Neutrophil (primary cell): ENCODE results near the gene IFIT2.
"Not testable (repeated sequence)": the region's sequence is repeated elsewhere in the genome, so short reads cannot be mapped to it uniquely, and the experiment has no call there.

Source experiments
- H3K27ac ChIP-seq: fragments of 200-600 bp; sonication (generic); 2 replicates; pipeline ENCODE4 v1.5.1; 2016; ENCODE audit warnings: mild to moderate bottlenecking, moderate library complexity
- H3K27me3 ChIP-seq: fragments of 200-600 bp; sonication (generic); 2 replicates; pipeline ENCODE4 v1.6.0; 2016; ENCODE audit warnings: mild to moderate bottlenecking
- H3K36me3 ChIP-seq: fragments of 200-600 bp; sonication (generic); 2 replicates; pipeline ENCODE4 v1.5.1; 2017
- H3K4me1 ChIP-seq, 2 experiments: fragments of 200-600 bp in 1 of 2; sonication (generic) in 1 of 2; 1 replicate in 1 of 2; 2 replicates in 1 of 2; pipeline versions ENCODE4 v1.5.1 to v1.6.1; 2013 to 2016; ENCODE audit warnings: low read depth in 1 of 2, low read length in 1 of 2, mild to moderate bottlenecking in 1 of 2, moderate library complexity in 1 of 2; ENCODE audit not compliant: control insufficient read depth in 1 of 2, insufficient read depth in 1 of 2
- H3K4me3 ChIP-seq, 2 experiments: fragments of 200-600 bp in 1 of 2; sonication (generic) in 1 of 2; 1 replicate in 1 of 2; 2 replicates in 1 of 2; pipeline ENCODE4 v1.5.1; 2013 to 2016; ENCODE audit warnings: low read depth in 1 of 2, low read length in 1 of 2, mild to moderate bottlenecking in 1 of 2, moderate library complexity in 1 of 2
- H3K9me3 ChIP-seq: fragments of 200-600 bp; sonication (generic); 2 replicates; pipeline ENCODE4 v1.5.1; 2016
- TF ChIP-seq, protein P1 (sequence below): fragments of 200-600 bp; sonication (generic); IDR thresholded peaks from 2 replicates; pipeline ENCODE4 v1.5.1; 2016; ENCODE audit warnings: antibody characterized with exemption

Gene IFIT2

GRCh38 chr10:89308736-89309135 is 6.9 kb downstream of the IFIT2 start:
- peaks cover 6 to 7% of the 10 kb centered on the region in 2 experiments for H3K4me1 ChIP-seq
- TF ChIP-seq, protein P1, sequence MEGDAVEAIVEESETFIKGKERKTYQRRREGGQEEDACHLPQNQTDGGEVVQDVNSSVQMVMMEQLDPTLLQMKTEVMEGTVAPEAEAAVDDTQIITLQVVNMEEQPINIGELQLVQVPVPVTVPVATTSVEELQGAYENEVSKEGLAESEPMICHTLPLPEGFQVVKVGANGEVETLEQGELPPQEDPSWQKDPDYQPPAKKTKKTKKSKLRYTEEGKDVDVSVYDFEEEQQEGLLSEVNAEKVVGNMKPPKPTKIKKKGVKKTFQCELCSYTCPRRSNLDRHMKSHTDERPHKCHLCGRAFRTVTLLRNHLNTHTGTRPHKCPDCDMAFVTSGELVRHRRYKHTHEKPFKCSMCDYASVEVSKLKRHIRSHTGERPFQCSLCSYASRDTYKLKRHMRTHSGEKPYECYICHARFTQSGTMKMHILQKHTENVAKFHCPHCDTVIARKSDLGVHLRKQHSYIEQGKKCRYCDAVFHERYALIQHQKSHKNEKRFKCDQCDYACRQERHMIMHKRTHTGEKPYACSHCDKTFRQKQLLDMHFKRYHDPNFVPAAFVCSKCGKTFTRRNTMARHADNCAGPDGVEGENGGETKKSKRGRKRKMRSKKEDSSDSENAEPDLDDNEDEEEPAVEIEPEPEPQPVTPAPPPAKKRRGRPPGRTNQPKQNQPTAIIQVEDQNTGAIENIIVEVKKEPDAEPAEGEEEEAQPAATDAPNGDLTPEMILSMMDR, result no peak
- H3K4me3 ChIP-seq, result no peak overlapping the region
- H3K36me3 ChIP-seq, result peaks cover 43% of the 10 kb centered on the region
- H3K27me3 ChIP-seq, result no peaks in the 10 kb centered on the region
- no peaks in the 10 kb centered on the region for H3K9me3 ChIP-seq
- H3K27ac ChIP-seq, result peak overlapping the region; percentile 5

DNA sequence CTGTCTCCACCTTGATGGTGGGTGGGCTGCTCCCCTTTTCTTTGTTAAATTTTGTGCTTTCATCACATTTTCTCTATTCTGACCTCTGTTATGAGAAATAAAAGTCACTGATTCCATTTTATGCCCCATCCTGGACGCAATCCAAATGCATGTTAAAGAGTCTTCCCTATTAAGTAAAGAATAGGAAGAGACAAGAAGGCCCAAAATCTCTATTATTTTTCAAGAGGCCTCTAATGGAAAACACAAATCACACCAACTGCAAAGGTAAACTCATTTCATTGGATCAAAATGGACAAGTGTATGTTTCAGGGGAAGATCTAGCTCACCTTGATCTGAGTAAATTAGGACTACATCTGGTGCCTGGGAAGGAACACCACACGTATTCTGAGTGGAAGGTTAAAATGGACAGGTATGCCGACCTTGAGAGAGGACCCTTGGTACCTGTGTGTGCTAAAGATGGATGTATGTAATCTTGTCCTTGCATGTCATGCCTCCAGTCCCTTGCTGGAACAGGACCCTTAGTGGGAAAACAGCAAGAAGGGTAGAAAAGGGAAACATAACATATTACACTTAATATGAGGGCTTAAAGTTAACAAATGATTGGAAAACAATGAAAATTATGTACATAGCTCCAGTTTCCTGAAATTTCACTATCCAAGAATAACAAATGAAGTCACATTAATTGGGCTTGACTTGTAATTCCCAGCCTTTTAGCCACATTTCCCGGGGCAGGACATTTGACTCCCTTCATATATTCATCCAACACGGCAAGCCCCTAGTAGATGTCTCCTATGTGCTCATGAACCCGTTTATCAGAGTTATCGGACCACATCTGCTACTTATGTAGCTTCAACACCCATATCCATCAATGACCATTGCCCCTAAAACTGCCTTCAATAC is 7.6 kb downstream of the IFIT2 start:
- TF ChIP-seq, protein P1, result no peak
- no peaks in the 10 kb centered on the region for H3K9me3 ChIP-seq
- no peaks in the 10 kb centered on the region for H3K27me3 ChIP-seq
- no peak overlapping the region for H3K4me3 ChIP-seq
- peaks cover 0 to under 1% of the 10 kb centered on the region in 2 experiments for H3K4me1 ChIP-seq
- H3K36me3 ChIP-seq, result peaks cover 43% of the 10 kb centered on the region
- H3K27ac ChIP-seq, result peak overlapping the region; percentile 30

DNA sequence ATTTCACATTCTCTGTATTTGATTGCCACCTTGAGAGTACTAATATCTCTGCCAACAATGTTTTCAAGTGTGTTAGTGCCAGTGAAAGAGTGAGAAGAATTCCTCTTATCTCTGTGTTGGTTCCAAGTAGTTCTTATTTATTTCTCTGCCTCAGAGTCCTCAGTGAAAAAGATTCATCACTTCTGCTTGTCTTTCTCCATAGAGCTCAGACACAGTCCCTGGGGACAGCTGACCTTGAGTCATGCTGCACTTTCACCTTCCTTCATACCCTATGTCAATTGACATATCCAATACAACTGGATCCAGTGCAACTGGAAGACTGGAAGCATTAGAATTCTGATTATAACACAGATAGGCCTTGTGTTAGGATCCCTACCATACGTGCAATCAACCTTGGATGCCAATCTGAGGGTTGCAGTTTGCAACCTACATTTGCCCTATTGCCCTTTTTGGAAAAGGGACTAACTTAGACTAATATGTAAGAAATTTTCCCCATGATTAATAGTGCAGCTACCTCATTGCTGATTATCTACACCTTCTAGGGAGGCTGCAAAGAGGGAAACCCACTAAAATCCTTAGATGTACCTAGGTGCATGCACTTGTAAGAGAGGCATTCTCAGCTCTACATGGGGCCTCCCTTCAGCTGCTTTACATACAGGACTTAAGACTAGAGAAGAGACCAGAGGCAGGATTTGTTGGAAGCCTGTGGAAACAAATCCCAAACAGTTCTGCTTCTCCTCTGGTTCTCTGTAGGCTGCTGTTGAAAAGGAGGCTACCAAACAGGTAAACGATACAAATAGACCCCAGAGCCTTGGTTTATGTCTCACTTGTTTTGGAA is 8.4 kb downstream of the IFIT2 start:
- TF ChIP-seq, protein P1, result no peak

DNA sequence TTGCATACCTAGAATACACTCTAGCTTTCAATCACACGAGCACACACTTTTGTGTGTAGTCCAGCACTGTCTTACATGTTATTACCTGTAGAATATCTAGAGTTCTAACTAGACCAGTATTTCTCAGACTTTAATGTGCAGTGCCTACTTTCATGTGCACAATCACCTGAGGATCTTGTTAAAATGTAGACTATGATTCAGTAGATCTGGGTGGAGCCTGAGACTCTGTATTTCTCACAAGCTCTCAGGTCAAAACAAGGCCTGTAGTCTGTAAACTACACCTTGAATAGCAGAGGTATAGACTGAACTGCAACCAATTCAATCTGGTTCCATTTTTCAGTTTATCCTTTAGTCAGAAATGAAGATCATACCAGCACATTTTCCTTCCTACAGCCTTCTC is 11.1 kb downstream of the IFIT2 start:
- Histone ChIP-seq H3K27me3 (no peaks in the 10 kb centered on the region), H3K27ac (no peak overlapping the region)
- TF ChIP-seq, protein P1, result no peak

More for the DNA sequence above, 8.4 kb downstream of the IFIT2 start:
- no peaks in the 10 kb centered on the region for H3K9me3 ChIP-seq
- peak overlapping the region; percentile 30 for H3K27ac ChIP-seq
- no peaks in the 10 kb centered on the region for H3K27me3 ChIP-seq
- peaks cover 43% of the 10 kb centered on the region for H3K36me3 ChIP-seq
- H3K4me3 ChIP-seq, result no peak overlapping the region
- H3K4me1 ChIP-seq, result no peaks in the 10 kb centered on the region

GRCh38 chr10:89314676-89315075 is 12.8 kb downstream of the IFIT2 start:
- H3K4me3 ChIP-seq, result no peak overlapping the region
- no peak overlapping the region for H3K27ac ChIP-seq
- H3K27me3 ChIP-seq, result no peaks in the 10 kb centered on the region
- H3K36me3 ChIP-seq, result peaks cover 1% of the 10 kb centered on the region
- no peaks in the 10 kb centered on the region for H3K9me3 ChIP-seq
- TF ChIP-seq, protein P1, result no peak
- no peaks in the 10 kb centered on the region for H3K4me1 ChIP-seq

More for the DNA sequence above, 11.1 kb downstream of the IFIT2 start:
- H3K9me3 ChIP-seq, result no peaks in the 10 kb centered on the region
- peaks cover 18% of the 10 kb centered on the region for H3K36me3 ChIP-seq
- no peaks in the 10 kb centered on the region for H3K4me1 ChIP-seq
- no peak overlapping the region for H3K4me3 ChIP-seq

- H3K9me3 ChIP-seq, H3K27me3 ChIP-seq, H3K27ac ChIP-seq, H3K4me3 ChIP-seq, H3K36me3 ChIP-seq, H3K4me1 ChIP-seq: not testable (repeated sequence)
Observed at GRCh38 chr10:89318047-89318446, 16.2 kb downstream of the IFIT2 start.

DNA sequence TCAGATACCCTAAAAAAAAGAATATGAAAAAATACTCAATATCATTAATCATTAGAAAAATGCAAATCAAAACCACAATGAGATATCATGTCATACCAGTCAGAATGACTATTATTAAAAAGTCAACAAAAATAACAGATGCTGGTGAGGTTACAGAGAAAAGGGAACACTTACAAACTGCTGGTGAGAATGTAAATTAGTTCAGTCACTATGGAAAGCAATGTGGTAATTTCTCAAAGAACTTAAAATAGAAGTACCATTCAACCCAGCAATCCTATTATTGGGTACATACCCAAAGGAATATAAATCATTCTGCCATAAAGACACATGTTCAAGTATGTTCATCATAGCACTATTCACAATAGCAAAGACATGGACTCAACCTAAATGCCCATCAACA is 23.2 kb downstream of the IFIT2 start:
- peaks cover 32 to 36% of the 10 kb centered on the region in 2 experiments for H3K4me1 ChIP-seq
- not testable (repeated sequence) for H3K4me3 ChIP-seq, H3K27me3 ChIP-seq, H3K27ac ChIP-seq, H3K36me3 ChIP-seq, H3K9me3 ChIP-seq

GRCh38 chr10:89325856-89326255 is 24.0 kb downstream of the IFIT2 start:
- H3K27me3 ChIP-seq, H3K4me3 ChIP-seq, H3K36me3 ChIP-seq, H3K9me3 ChIP-seq, H3K27ac ChIP-seq: not testable (repeated sequence)
- peaks cover 40 to 42% of the 10 kb centered on the region in 2 experiments for H3K4me1 ChIP-seq
